Measurements from ENCODE around the gene SNW1.
"Not testable (repeated sequence)": the region's sequence is repeated elsewhere in the genome, so short reads cannot be mapped to it uniquely, and the experiment has no call there.

Gene SNW1

GRCh38 chr14:77752266-77752665, 8.7 kb downstream of the SNW1 start:
- no peaks in the 10 kb centered on the region for H3K4me1 ChIP-seq (ENCODE audit: control insufficient read depth, insufficient read depth, low read length, unreplicated experiment)
- peaks cover 51% of the 10 kb centered on the region for H3K36me3 ChIP-seq (ENCODE audit: insufficient read depth, low read length)
- H3K27ac ChIP-seq (ENCODE audit: low read depth, low read length): no peak overlapping the region
- no peak overlapping the region for H2AFZ ChIP-seq (ENCODE audit: low read length, unreplicated experiment)
- H3K27me3 ChIP-seq (ENCODE audit: insufficient read depth, low read length): no peaks in the 10 kb centered on the region
- H3K79me2 ChIP-seq (ENCODE audit: control insufficient read depth, insufficient read depth, low read length, unreplicated experiment): peaks cover 49% of the 10 kb centered on the region
- no peak overlapping the region for H3K4me3 ChIP-seq (ENCODE audit: low read depth, low read length)

DNA sequence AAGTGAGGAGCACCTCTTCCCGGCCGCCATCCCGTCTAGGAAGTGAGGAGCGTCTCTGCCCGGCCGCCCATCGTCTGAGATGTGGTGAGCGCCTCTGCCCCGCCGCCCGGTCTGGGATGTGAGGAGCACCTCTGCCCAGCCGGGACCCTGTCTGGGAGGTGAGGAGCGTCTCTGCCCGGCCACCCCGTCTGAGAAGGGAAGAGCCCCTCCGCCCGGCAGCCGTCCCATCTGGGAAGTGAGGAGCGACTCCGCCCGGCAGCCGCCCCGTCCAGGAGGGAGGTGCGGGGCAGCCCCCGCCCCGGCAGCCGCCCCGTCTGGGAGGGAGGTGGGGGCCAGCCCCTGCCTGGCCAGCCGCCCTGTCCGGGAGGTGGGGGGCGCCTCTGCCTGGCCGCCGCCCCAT, 13.5 kb downstream of the SNW1 start:
- not testable (repeated sequence) for H3K27me3 ChIP-seq (ENCODE audit: insufficient read depth, low read length); H3K27ac ChIP-seq (ENCODE audit: low read depth, low read length); H3K4me3 ChIP-seq (ENCODE audit: low read depth, low read length); H2AFZ ChIP-seq (ENCODE audit: low read length, unreplicated experiment); H3K4me1 ChIP-seq (ENCODE audit: control insufficient read depth, insufficient read depth, low read length, unreplicated experiment)
- H3K36me3 ChIP-seq (ENCODE audit: insufficient read depth, low read length): peaks cover 42% of the 10 kb centered on the region
- H3K79me2 ChIP-seq (ENCODE audit: control insufficient read depth, insufficient read depth, low read length, unreplicated experiment): peaks cover 27% of the 10 kb centered on the region

DNA sequence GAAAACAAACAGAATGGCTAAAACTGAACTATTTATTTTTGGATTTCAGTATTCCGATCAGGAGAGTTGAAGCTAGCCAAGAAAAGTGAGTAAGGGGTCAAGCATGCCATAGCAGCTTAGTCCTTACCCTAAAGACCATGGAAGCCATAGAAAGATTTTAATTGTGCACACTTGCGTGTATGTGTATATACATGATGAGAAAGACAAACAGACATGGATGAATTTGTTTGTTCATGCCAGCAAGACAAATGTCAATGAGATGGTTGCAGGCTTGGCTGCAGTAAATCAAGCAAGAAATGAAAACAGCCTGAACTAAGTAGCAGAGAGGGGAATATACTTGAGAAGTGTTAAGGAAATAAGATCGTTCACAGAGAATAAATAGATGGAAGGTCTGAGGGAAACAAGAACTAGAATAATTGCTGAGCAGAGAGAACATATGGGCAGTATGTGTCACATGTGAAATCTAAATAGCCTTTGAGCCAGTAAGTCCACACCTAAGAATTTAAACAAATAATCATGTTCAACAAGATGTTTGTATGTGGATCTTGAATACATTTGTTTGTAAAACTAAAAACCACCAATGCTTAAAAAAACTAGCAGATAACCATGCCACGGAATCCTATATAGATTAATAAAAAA, 14.8 kb downstream of the SNW1 start:
- H3K79me2 ChIP-seq (ENCODE audit: control insufficient read depth, insufficient read depth, low read length, unreplicated experiment): peaks cover 18% of the 10 kb centered on the region
- no peak overlapping the region for H2AFZ ChIP-seq (ENCODE audit: low read length, unreplicated experiment)
- no peak overlapping the region for H3K27ac ChIP-seq (ENCODE audit: low read depth, low read length)
- H3K36me3 ChIP-seq (ENCODE audit: insufficient read depth, low read length): peaks cover 37% of the 10 kb centered on the region
- no peaks in the 10 kb centered on the region for H3K27me3 ChIP-seq (ENCODE audit: insufficient read depth, low read length)
- H3K4me1 ChIP-seq (ENCODE audit: control insufficient read depth, insufficient read depth, low read length, unreplicated experiment): no peaks in the 10 kb centered on the region
- H3K4me3 ChIP-seq (ENCODE audit: low read depth, low read length): no peak overlapping the region

DNA sequence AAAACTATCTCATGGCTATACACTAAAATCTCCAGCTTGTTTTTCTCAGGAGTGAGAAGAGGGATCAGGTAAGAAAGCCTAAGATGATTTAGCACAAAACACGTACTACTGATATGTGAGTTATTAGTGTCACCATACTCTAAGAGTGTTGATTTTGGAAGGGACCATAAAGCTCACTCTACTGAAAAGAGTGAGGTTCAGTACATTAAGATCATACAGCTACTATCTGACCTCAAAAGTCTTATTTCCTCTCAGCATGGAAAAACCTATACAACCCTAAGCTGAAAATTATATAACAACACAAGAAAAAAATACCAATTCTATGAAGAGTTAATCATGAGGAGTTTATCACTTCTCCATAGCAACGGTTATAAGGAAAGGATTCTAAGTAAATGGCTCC, 19.5 kb downstream of the SNW1 start:
- no peaks in the 10 kb centered on the region for H3K27me3 ChIP-seq (ENCODE audit: insufficient read depth, low read length)
- H3K4me3 ChIP-seq (ENCODE audit: low read depth, low read length): no peak overlapping the region
- peaks cover 27% of the 10 kb centered on the region for H3K36me3 ChIP-seq (ENCODE audit: insufficient read depth, low read length)
- peaks cover 14% of the 10 kb centered on the region for H3K79me2 ChIP-seq (ENCODE audit: control insufficient read depth, insufficient read depth, low read length, unreplicated experiment)
- peaks cover 20% of the 10 kb centered on the region for H3K4me1 ChIP-seq (ENCODE audit: control insufficient read depth, insufficient read depth, low read length, unreplicated experiment)
- H2AFZ ChIP-seq (ENCODE audit: low read length, unreplicated experiment): no peak overlapping the region
- H3K27ac ChIP-seq (ENCODE audit: low read depth, low read length): no peak overlapping the region

DNA sequence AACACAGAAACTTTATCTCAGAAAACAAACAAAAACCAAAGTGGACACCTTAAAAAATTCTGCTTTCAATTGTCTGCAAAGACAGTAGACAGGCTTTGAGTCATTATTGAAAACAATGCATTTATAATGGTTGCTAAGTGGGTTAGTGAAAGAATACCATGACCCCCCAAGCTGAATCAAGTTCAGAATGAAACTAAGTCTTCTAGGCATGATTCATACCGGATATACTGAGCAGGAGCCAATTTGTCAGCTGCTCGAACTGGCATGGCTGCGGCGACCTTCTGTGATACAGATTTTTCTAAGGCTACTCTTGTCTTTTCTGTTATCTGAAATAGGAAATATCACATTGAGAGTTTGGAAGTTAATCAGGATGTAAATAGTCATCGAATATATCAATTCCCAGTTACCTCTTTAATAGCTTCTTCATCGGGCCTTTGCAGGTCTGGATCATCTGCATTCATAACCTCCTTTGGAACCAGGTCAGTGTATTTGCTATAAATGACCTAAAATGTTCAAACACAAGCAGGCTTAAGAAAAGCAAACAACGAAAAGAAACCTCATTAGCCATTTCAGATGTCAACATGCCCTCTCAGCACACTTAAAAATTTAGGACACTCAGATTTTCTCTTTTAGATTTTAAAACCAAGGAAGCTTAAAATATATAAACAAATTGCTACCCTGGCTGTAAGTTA, 22.3 kb downstream of the SNW1 start:
- H3K4me1 ChIP-seq (ENCODE audit: control insufficient read depth, insufficient read depth, low read length, unreplicated experiment): peaks cover 20% of the 10 kb centered on the region
- peaks cover 5% of the 10 kb centered on the region for H3K79me2 ChIP-seq (ENCODE audit: control insufficient read depth, insufficient read depth, low read length, unreplicated experiment)
- peak overlapping the region; percentile 39 for H3K27ac ChIP-seq (ENCODE audit: low read depth, low read length)
- no peak overlapping the region for H2AFZ ChIP-seq (ENCODE audit: low read length, unreplicated experiment)
- 0 out of 2 replicates have a peak overlapping the region, but pooled peaks have one; percentile 17 for H3K4me3 ChIP-seq (ENCODE audit: low read depth, low read length)
- H3K36me3 ChIP-seq (ENCODE audit: insufficient read depth, low read length): peaks cover 41% of the 10 kb centered on the region
- no peaks in the 10 kb centered on the region for H3K27me3 ChIP-seq (ENCODE audit: insufficient read depth, low read length)

GRCh38 chr14:77730976-77731497, 29.9 kb downstream of the SNW1 start:
- H3K36me3 ChIP-seq (ENCODE audit: insufficient read depth, low read length): peaks cover 69% of the 10 kb centered on the region

DNA sequence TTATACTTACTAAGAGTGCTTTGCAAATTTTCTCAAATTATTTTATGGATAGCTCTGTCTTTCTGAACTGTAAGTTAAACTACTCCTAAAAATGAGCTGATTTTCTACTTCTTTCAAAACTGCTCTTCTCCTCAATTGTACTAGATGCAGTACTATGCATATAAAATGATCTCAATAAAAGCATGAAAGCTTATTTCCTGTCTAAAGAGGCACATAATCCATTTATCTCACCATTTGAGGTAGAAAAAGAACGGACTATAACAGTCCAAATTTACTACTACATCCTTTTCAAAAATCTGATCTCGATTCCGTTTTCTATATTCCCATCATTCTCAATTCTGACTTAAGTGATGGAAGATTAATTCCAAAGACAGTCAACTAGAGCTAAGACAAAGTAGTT, 38.7 kb downstream of the SNW1 start:
- Histone ChIP-seq H3K4me1 (ENCODE audit: control insufficient read depth, insufficient read depth, low read length, unreplicated experiment) (no peaks in the 10 kb centered on the region), H2AFZ (ENCODE audit: low read length, unreplicated experiment) (no peak overlapping the region), H3K79me2 (ENCODE audit: control insufficient read depth, insufficient read depth, low read length, unreplicated experiment) (no peaks in the 10 kb centered on the region), H3K4me3 (ENCODE audit: low read depth, low read length) (no peak overlapping the region), H3K27me3 (ENCODE audit: insufficient read depth, low read length) (no peaks in the 10 kb centered on the region), H3K36me3 (ENCODE audit: insufficient read depth, low read length) (peaks cover 56% of the 10 kb centered on the region), H3K27ac (ENCODE audit: low read depth, low read length) (no peak overlapping the region)

More at GRCh38 chr14:77730976-77731497, 29.9 kb downstream of the SNW1 start:
- Histone ChIP-seq H3K79me2 (ENCODE audit: control insufficient read depth, insufficient read depth, low read length, unreplicated experiment) (peaks cover 8% of the 10 kb centered on the region), H3K27ac (ENCODE audit: low read depth, low read length) (no peak overlapping the region), H3K4me1 (ENCODE audit: control insufficient read depth, insufficient read depth, low read length, unreplicated experiment) (no peaks in the 10 kb centered on the region), H3K4me3 (ENCODE audit: low read depth, low read length) (no peak overlapping the region), H3K27me3 (ENCODE audit: insufficient read depth, low read length) (no peaks in the 10 kb centered on the region), H2AFZ (ENCODE audit: low read length, unreplicated experiment) (no peak overlapping the region)

DNA sequence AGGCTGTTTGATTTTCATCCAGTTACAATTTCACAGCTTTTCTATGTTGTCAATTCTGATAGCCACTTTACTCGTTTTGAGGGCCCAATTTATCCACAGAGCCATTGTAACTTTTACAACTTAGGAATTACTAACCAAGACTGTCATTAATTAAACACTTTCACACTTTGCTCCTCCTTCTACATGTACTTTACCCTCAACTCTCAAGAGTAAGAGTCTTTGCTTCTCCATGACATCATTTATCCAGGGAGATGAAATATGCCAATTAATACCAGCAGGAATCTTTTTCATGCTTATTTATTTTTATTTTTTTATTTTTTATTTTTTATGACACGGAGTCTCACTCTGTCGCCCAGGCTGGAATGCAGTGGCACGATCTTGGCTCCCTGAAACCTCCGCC, 39.5 kb downstream of the SNW1 start:
- no peak overlapping the region for H2AFZ ChIP-seq (ENCODE audit: low read length, unreplicated experiment)
- H3K36me3 ChIP-seq (ENCODE audit: insufficient read depth, low read length): peaks cover 49% of the 10 kb centered on the region
- H3K27ac ChIP-seq (ENCODE audit: low read depth, low read length): no peak overlapping the region
- H3K79me2 ChIP-seq (ENCODE audit: control insufficient read depth, insufficient read depth, low read length, unreplicated experiment): no peaks in the 10 kb centered on the region
- no peaks in the 10 kb centered on the region for H3K4me1 ChIP-seq (ENCODE audit: control insufficient read depth, insufficient read depth, low read length, unreplicated experiment)
- no peaks in the 10 kb centered on the region for H3K27me3 ChIP-seq (ENCODE audit: insufficient read depth, low read length)
- H3K4me3 ChIP-seq (ENCODE audit: low read depth, low read length): no peak overlapping the region

GRCh38 chr14:77717608-77718305, 43.2 kb downstream of the SNW1 start:
- H3K4me3 ChIP-seq (ENCODE audit: low read depth, low read length): no peak overlapping the region
- H2AFZ ChIP-seq (ENCODE audit: low read length, unreplicated experiment): no peak overlapping the region
- no peaks in the 10 kb centered on the region for H3K4me1 ChIP-seq (ENCODE audit: control insufficient read depth, insufficient read depth, low read length, unreplicated experiment)
- peaks cover 33% of the 10 kb centered on the region for H3K36me3 ChIP-seq (ENCODE audit: insufficient read depth, low read length)
- peaks cover 10% of the 10 kb centered on the region for H3K79me2 ChIP-seq (ENCODE audit: control insufficient read depth, insufficient read depth, low read length, unreplicated experiment)
- no peaks in the 10 kb centered on the region for H3K27me3 ChIP-seq (ENCODE audit: insufficient read depth, low read length)
- H3K27ac ChIP-seq (ENCODE audit: low read depth, low read length): no peak overlapping the region

GRCh38 chr14:77714926-77715325, 46.0 kb downstream of the SNW1 start:
- Histone ChIP-seq H3K36me3 (ENCODE audit: insufficient read depth, low read length) (peaks cover 18% of the 10 kb centered on the region; the same call in 1 of the 2 replicates), H3K79me2 (ENCODE audit: control insufficient read depth, insufficient read depth, low read length, unreplicated experiment) (peaks cover 20% of the 10 kb centered on the region), H2AFZ (ENCODE audit: low read length, unreplicated experiment) (no peak overlapping the region), H3K4me1 (ENCODE audit: control insufficient read depth, insufficient read depth, low read length, unreplicated experiment) (no peaks in the 10 kb centered on the region), H3K27ac (ENCODE audit: low read depth, low read length) (no peak overlapping the region), H3K27me3 (ENCODE audit: insufficient read depth, low read length) (no peaks in the 10 kb centered on the region), H3K4me3 (ENCODE audit: low read depth, low read length) (no peak overlapping the region)

All from ACC112 (cell line).